Heart right ventricle (tissue), 16 donors: ENCODE measurements around the gene CABLES2. TPM values are rescaled to one million over a fixed set of nuclear protein-coding genes. Genes with fewer than 3 reads are reported as not detected.
A peak's percentile ranks its signal among the peaks of the same experiment; 100 is the strongest.

ENCODE experiments used
- ATAC-seq, 8 donors: fragments of 200-7000 bp; cut with Tn5 transposase; one replicate each; pipeline ENCODE4 v1.9.1; 2020; ENCODE audit warnings: mild to moderate bottlenecking in 8 of 8, moderate library complexity in 8 of 8, moderate number of reproducible peaks in 1 of 8
- DNase-seq, 2 donors: peaks; one replicate each; pipeline ENCODE4 v3.0.0-alpha.2; 2020
- H3K27ac ChIP-seq, 10 donors: fragments of 200-600 bp; sonication (generic) in 2 of 10; one replicate each; pipeline versions ENCODE4 v1.5.0 to v1.8.0; 2020 to 2022; ENCODE audit warnings: mild to moderate bottlenecking in 3 of 10
- H3K27me3 ChIP-seq, 7 donors: fragments of 200-600 bp; one replicate each; pipeline ENCODE4 v1.8.0; 2021 to 2022; ENCODE audit warnings: mild to moderate bottlenecking in 2 of 7
- H3K36me3 ChIP-seq, 9 donors: fragments of 200-600 bp; sonication (generic) in 1 of 9; one replicate each; pipeline versions ENCODE4 v1.5.0 to v1.8.0; 2020 to 2022; ENCODE audit warnings: mild to moderate bottlenecking in 2 of 9
- H3K4me1 ChIP-seq, 9 donors: fragments of 200-600 bp; sonication (generic) in 1 of 9; one replicate each; pipeline versions ENCODE4 v1.5.0 to v1.8.0; 2020 to 2022; ENCODE audit warnings: mild to moderate bottlenecking in 4 of 9
- H3K4me3 ChIP-seq, 10 donors: fragments of 200-600 bp; sonication (generic) in 2 of 10; one replicate each; pipeline versions ENCODE4 v1.5.0 to v1.8.0; 2020 to 2022; ENCODE audit warnings: mild to moderate bottlenecking in 7 of 10, moderate library complexity in 2 of 10
- H3K9me3 ChIP-seq, 11 donors: fragments of 200-600 bp in 10 of 11; sonication (generic) in 2 of 11; one replicate each; pipeline versions ENCODE4 v1.5.0 to v1.8.0; 2013 to 2022; ENCODE audit warnings: mild to moderate bottlenecking in 2 of 11, control low read depth in 1 of 11, moderate library complexity in 1 of 11
- WGBS, 2 donors: extraction: QIAGEN DNeasy Blood & Tissue Kit; methylation state at CpG; one replicate each; pipeline ENCODE4 v1.1.7; 2013; ENCODE audit warnings: inconsistent platforms in 1 of 2; 5-methylcytosine and 5-hydroxymethylcytosine counted together
- intact Hi-C, 10 donors: fragments of 100-400 bp; cut with DNase I; formaldehyde crosslinking; loops; one replicate each; pipeline versions ENCODE4 v1.11.1 to v1.14.2; 2022
- polyA plus RNA-seq, 2 donors: library from polyadenylated mRNA; stranded (reverse); fragments of 200-250 nt; gene quantifications; one replicate each; pipeline ENCODE4 v1.2.3, GENCODE V29; 2013
- total RNA-seq, 10 donors: library from RNA; stranded (reverse); fragmentation: NEBNext Ultra II Directional in 3 of 10; extraction: Animal tissue kit (Norgen Biotek cat#: 25700) in 3 of 10; gene quantifications; one replicate each; pipeline versions ENCODE4 v1.2.1 to v1.2.4, GENCODE V29; 2021 to 2023
- TF ChIP-seq, protein P1 (sequence below), 9 donors: fragments of 200-600 bp; sonication (generic) in 2 of 9; IDR thresholded peaks; one replicate each; pipeline versions ENCODE4 v1.5.0 to v1.8.0; 2021 to 2022; ENCODE audit warnings: antibody characterized with exemption in 9 of 9, mild to moderate bottlenecking in 5 of 9, moderate library complexity in 1 of 9
- donor health status: Arrhythmogenic right ventricular cardiomyopathy.
- donor health status: ischemic (EF 13 %, LVEDD 7.1; RV severe dilation, severe dysfunction).
- donor health status: healthy with polysubstance abuse.
- donor health status: DM: no; HTN: yes; CAD: no.
- donor health status: DM: no; HTN: no; CAD: no.
- donor health status: ischemic (EF 25% LVEDD 6.9; RV normal size, moderate dysfunction).
- donor health status: ischemic (EF 25% LVEDD 5.7; RV mildly dilated, moderate dysfunction).
- donor health status: healthy.
- donor health status: DM: yes; HTN: yes; CAD: no.
- donor health status: Ischemic cardiomyopathy.
- donor health status: ischemic (EF 35%, LVEDD 5.7; RV mildly dilated, moderate dysfunction).
- donor health status: nonischemic (EF 11% LVEDD 7.7; RV severe dilation, severe dysfunction).
- donor health status: DM: yes; HTN: yes; CAD: no.
- donor health status: PGD.
- donor health status: ischemic (EF 29% LVEDD 5.4; RV normal size, mild dysfunction).
- donor health status: nonischemic (EF 23%, LVEDD 6.1; RV moderate dilation, normal function).

CABLES2 gene
- total and polyA plus RNA-seq, 12 donors = 2.9 to 11.9 (median 7.8) TPM

DNA sequence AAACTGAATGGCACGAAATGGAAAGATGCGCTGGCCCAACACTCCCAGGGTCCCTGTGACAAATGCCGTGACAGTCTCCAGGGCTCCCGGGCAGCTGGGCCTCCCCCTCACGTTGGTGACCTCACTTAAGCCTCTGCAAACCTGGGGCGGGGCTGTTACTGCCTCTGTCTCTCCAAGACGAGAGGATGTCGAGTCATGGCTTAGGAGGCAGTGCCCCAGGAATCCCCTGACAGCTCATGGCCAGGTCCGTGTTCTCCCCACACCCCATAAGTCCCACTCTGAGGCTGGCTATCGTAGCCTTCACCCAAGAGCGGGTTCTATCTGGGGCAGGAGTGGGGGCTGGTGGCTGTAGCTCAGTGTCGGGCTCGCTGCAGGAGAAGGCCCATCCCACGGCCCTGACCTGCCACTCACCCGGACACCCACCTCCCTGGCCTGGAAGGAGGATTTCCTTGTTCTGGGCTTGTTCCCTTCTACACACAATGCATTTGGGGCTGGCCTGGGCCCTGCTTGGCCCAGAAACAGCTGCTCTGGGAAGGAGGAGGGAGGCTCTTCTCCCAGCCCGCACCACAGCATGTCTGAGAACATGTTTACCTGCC lies 25.8 kb downstream of the CABLES2 start:
- Histone ChIP-seq H3K4me3 (peak overlapping the region in 2 of 10 donors; percentile 3 to 12), H3K27me3 (no peaks in the 10 kb centered on the region), H3K36me3 (peaks cover 0 to 5% (median 0%) of the 10 kb centered on the region in 9 donors), H3K27ac (peak overlapping the region; percentile 58 to 91 (median 82)), H3K9me3 (no peaks in the 10 kb centered on the region), H3K4me1 (peaks cover 10 to 78% (median 58%) of the 10 kb centered on the region in 9 donors)
- TF ChIP-seq, protein P1, sequence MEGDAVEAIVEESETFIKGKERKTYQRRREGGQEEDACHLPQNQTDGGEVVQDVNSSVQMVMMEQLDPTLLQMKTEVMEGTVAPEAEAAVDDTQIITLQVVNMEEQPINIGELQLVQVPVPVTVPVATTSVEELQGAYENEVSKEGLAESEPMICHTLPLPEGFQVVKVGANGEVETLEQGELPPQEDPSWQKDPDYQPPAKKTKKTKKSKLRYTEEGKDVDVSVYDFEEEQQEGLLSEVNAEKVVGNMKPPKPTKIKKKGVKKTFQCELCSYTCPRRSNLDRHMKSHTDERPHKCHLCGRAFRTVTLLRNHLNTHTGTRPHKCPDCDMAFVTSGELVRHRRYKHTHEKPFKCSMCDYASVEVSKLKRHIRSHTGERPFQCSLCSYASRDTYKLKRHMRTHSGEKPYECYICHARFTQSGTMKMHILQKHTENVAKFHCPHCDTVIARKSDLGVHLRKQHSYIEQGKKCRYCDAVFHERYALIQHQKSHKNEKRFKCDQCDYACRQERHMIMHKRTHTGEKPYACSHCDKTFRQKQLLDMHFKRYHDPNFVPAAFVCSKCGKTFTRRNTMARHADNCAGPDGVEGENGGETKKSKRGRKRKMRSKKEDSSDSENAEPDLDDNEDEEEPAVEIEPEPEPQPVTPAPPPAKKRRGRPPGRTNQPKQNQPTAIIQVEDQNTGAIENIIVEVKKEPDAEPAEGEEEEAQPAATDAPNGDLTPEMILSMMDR (IDR thresholded peaks at IDR 0.05) = no peak
- ATAC-seq = peak; percentile 29 to 72 (median 48)
- 44 to 45% methylated on average over 16 of the region's 16 CpGs for WGBS, 2 donors
- peak in 1 of 2 donors; percentile 38 for DNase-seq
- intact Hi-C loops = loop anchor here in 5 of 10 donors (2.0 to 10.0 kb wide), 7 partner anchors 14 to 366 kb away; partner anchors contain the start of genes ADRM1 (in 3 of the 5), MTG2 (in 2 of the 5) and LAMA5 (in 1 of the 5)

DNA sequence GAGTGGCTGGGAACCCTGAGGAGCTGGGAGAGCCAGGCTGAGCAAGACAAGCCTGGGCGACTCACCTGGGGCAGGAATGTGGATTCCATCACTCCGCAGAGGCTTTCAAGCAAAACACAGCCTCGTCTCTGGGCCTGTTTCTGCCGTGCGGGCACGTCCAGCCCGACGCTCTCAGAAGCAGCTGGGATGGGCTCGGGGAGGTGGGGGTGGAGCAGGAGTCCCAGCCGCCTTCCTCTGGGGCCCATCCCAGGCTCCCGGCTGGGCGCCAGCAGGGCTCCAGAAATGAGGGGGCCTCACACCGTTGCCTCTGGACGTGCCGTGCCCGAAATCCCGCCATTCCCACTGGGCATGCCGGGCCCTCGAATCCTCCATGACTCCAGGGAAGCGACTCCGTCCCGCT lies 28.9 kb downstream of the CABLES2 start:
- intact Hi-C loops = loop anchor here in 2 of 10 donors (5.0 to 10.0 kb wide), 3 partner anchors 76 to 1119 kb away; partner anchors contain the start of genes ADRM1 (in 1 of the 2) and EEF1A2 (in 1 of the 2)
- Histone ChIP-seq H3K9me3 (no peaks in the 10 kb centered on the region), H3K27me3 (no peaks in the 10 kb centered on the region), H3K4me3 (no peak overlapping the region), H3K4me1 (peaks cover 10 to 83% (median 56%) of the 10 kb centered on the region in 9 donors), H3K27ac (peak overlapping the region in 8 of 10 donors; percentile 18 to 84 (median 61)), H3K36me3 (no peaks in the 10 kb centered on the region)
- DNase-seq (no peak), ATAC-seq (no peak)
- TF ChIP-seq, protein P1 (IDR thresholded peaks at IDR 0.05) = no peak
- WGBS, 2 donors = 48 to 76% methylated on average over 22 of the region's 22 CpGs

DNA sequence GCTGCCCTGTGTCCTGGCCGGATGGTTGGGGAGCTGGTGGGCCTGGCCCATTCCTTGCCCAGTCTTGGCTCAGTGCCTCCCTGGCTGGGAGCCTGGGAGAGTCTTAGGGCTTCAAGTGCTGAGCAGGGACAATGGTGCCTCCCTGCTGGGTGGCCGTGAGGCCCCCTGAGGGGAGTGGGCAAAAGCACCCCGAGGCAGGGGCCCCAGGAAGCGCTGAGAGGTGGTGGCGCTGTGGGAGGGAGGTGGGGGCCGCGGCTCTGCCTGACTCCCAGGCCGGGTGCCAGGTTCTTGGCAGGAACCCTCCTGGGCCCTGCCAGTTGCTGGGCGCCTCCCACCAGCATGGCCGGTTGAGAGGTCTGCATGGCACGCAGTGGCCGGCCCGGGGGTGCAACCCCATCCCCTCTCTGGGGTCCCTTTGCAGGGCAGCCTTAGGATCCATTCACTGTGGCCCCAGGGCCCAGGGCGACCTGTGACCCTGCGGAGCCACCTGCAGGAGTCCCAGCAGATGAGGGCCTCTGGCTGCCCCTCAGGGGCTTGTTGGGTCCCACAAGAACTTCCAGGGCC lies 29.4 kb downstream of the CABLES2 start:
- no peaks in the 10 kb centered on the region for H3K36me3 ChIP-seq
- TF ChIP-seq, protein P1 (IDR thresholded peaks at IDR 0.05) = no peak
- peaks cover 10 to 82% (median 56%) of the 10 kb centered on the region in 9 donors for H3K4me1 ChIP-seq
- 50 to 55% methylated on average over 14 to 15 of the region's 15 CpGs for WGBS, 2 donors
- intact Hi-C loops = loop anchor here in 3 of 10 donors (2.0 to 10.0 kb wide), 4 partner anchors 25 to 1120 kb away; partner anchors contain the start of genes ADRM1 (in 1 of the 3) and EEF1A2 (in 1 of the 3)
- no peaks in the 10 kb centered on the region for H3K9me3 ChIP-seq
- peak; percentile 15 to 60 (median 42) for ATAC-seq
- peak in 1 of 2 donors; percentile 63 for DNase-seq
- no peak overlapping the region for H3K4me3 ChIP-seq
- H3K27me3 ChIP-seq = no peaks in the 10 kb centered on the region
- peak overlapping the region in 8 of 10 donors; percentile 18 to 84 (median 61) for H3K27ac ChIP-seq

DNA sequence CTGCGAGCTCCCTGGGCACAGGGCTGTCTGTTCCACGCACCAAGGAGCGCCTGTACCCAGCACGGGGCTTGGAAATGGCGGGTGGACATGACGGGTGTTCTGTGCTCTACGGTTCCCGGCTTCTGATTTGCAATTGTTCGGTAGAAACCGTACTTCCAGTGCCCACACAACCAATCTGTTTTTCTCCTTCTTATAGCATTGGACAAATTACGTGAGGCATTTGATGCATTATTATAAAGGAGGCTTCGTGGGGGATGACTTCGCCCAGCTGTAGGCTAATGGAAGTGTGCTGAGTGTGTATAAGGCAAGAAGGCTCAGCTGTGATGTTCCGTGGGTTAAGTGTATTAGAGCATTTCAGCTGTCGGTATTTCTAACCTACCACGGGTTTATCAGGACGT lies 30.0 kb downstream of the CABLES2 start:
- peaks cover 6 to 76% (median 49%) of the 10 kb centered on the region in 9 donors for H3K4me1 ChIP-seq

More for the DNA sequence above, 30.0 kb downstream of the CABLES2 start:
- intact Hi-C loops = loop anchor here in 3 of 10 donors (2.0 to 10.0 kb wide), 4 partner anchors 24 to 1120 kb away; partner anchors contain the start of genes ADRM1 (in 1 of the 3) and EEF1A2 (in 1 of the 3)
- WGBS, 2 donors = 77 to 79% methylated on average over 17 of the region's 17 CpGs
- no peak for ATAC-seq
- TF ChIP-seq, protein P1 (IDR thresholded peaks at IDR 0.05) = no peak
- no peaks in the 10 kb centered on the region for H3K9me3 ChIP-seq
- H3K27ac ChIP-seq = peak overlapping the region in 7 of 10 donors; percentile 53 to 84 (median 63)
- no peak overlapping the region for H3K4me3 ChIP-seq
- no peaks in the 10 kb centered on the region for H3K36me3 ChIP-seq
- H3K27me3 ChIP-seq = no peaks in the 10 kb centered on the region
- DNase-seq = no peak
